Testis (tissue), 3 donors: Measurements from ENCODE around the gene TMEM198. TPM values are rescaled to one million over a fixed set of nuclear protein-coding genes. Genes with fewer than 3 reads are reported as not detected.

Experiments used
- DNase-seq: peaks from one replicate; pipeline ENCODE4 v3.0.0-alpha.2; 2019
- H3K27ac ChIP-seq, 2 donors: fragments of 200-600 bp; sonication (generic); one replicate each; pipeline ENCODE4 v1.5.1; 2019
- H3K27me3 ChIP-seq: fragments of 200-600 bp; sonication (generic); one replicate; pipeline ENCODE4 v1.5.1; 2019
- H3K36me3 ChIP-seq: fragments of 200-600 bp; sonication (generic); one replicate; pipeline ENCODE4 v1.5.1; 2017; ENCODE audit warnings: low read depth; ENCODE audit errors: missing control alignments
- H3K4me1 ChIP-seq: fragments of 200-600 bp; sonication (generic); one replicate; pipeline ENCODE4 v1.5.1; 2019
- H3K4me3 ChIP-seq, 2 donors: fragments of 200-600 bp; sonication (generic); one replicate each; pipeline ENCODE4 v1.5.1; 2017 to 2019
- H3K9me3 ChIP-seq: fragments of 200-600 bp; sonication (generic); one replicate; pipeline ENCODE4 v1.5.1; 2017
- POLR2A ChIP-seq: fragments of 450-650 bp; IDR thresholded peaks from one replicate; pipeline ENCODE4 v1.6.1; 2017; ENCODE audit warnings: antibody characterized with exemption, mild to moderate bottlenecking, moderate library complexity
- WGBS, 2 donors: methylation state at CpG; one replicate each; pipeline ENCODE4 v1.1.5; 2018; 5-methylcytosine and 5-hydroxymethylcytosine counted together
- intact Hi-C: fragments of 100-400 bp; cut with DNase I; formaldehyde crosslinking; loops from one replicate; pipeline ENCODE4 v1.15.1; 2023; ENCODE audit warnings: low total_unique reads
- polyA plus RNA-seq: library from polyadenylated mRNA; stranded (reverse); fragments of 350-450 nt; fragmentation: Illumina TruSeq; extraction: RNeasy Lipid Tissue Mini Kit (QIAGEN cat#74804); gene quantifications from one replicate; pipeline ENCODE4 v1.2.3, GENCODE V29; 2014; ENCODE audit warnings: low read depth, low replicate concordance; ENCODE audit not compliant: insufficient read depth
- total RNA-seq, 2 donors: library from RNA; depleted of rRNA; stranded (reverse); fragments of >200 nt; gene quantifications; one replicate each; pipeline ENCODE4 v1.2.3, GENCODE V29; 2016
- TF ChIP-seq, protein P1 (sequence below), 3 experiments: fragments of 450-650 bp in 2 of 3; fragments of 200-600 bp in 1 of 3; sonication (generic) in 1 of 3; IDR thresholded peaks; one replicate each; pipeline ENCODE4 v1.5.1; 2016 to 2019; ENCODE audit warnings: antibody characterized with exemption in 3 of 3, mild to moderate bottlenecking in 2 of 3, moderate library complexity in 1 of 3

TMEM198 gene
- total and polyA plus RNA-seq, 3 donors from 2014 or later: 7.3 to 11.8 (median 11.3) TPM

DNA sequence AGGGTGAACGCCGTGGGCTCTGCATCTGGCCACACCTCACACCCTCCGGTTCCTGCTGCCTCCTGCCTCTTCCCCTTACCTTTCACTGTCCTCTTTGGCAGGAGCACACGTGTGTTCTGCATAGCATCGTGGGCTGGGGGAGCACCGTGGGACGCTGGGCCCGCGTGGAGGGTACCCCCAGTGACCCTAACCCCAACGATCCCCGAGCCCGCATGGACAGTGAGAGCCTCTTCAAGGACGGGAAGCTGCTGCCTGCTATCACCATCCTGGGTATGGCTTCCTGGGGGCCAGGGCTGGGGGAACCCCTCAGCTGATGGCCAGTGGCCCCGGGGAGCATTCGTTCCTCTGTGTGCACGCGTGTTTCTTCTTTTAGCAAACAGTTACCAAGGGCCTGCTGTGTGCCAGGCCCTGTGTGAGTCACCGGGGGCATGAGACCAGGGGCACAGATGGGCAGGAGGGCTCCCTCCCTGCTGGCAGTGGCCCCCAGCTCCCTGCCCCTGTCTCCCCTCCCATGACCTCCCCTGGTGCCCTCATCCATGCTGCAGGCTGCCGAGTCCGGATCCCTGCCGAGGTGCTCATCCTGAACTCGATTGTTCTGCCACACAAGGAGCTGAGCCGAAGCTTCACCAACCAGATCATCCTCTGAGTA lies 37.6 kb upstream of the TMEM198 start:
- intact Hi-C loops: no loop called here
- Histone ChIP-seq H3K4me3 (no peak overlapping the region), H3K4me1 (peaks cover 20% of the 10 kb centered on the region), H3K27ac (no peak overlapping the region), H3K9me3 (no peaks in the 10 kb centered on the region), H3K36me3 (no peaks in the 10 kb centered on the region), H3K27me3 (no peaks in the 10 kb centered on the region)
- WGBS, 2 donors: 80 to 90% methylated on average over 8 to 23 of the region's 23 CpGs
- TF ChIP-seq, protein P1, sequence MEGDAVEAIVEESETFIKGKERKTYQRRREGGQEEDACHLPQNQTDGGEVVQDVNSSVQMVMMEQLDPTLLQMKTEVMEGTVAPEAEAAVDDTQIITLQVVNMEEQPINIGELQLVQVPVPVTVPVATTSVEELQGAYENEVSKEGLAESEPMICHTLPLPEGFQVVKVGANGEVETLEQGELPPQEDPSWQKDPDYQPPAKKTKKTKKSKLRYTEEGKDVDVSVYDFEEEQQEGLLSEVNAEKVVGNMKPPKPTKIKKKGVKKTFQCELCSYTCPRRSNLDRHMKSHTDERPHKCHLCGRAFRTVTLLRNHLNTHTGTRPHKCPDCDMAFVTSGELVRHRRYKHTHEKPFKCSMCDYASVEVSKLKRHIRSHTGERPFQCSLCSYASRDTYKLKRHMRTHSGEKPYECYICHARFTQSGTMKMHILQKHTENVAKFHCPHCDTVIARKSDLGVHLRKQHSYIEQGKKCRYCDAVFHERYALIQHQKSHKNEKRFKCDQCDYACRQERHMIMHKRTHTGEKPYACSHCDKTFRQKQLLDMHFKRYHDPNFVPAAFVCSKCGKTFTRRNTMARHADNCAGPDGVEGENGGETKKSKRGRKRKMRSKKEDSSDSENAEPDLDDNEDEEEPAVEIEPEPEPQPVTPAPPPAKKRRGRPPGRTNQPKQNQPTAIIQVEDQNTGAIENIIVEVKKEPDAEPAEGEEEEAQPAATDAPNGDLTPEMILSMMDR (IDR thresholded peaks at IDR 0.05): no peak
- DNase-seq: no peak

DNA sequence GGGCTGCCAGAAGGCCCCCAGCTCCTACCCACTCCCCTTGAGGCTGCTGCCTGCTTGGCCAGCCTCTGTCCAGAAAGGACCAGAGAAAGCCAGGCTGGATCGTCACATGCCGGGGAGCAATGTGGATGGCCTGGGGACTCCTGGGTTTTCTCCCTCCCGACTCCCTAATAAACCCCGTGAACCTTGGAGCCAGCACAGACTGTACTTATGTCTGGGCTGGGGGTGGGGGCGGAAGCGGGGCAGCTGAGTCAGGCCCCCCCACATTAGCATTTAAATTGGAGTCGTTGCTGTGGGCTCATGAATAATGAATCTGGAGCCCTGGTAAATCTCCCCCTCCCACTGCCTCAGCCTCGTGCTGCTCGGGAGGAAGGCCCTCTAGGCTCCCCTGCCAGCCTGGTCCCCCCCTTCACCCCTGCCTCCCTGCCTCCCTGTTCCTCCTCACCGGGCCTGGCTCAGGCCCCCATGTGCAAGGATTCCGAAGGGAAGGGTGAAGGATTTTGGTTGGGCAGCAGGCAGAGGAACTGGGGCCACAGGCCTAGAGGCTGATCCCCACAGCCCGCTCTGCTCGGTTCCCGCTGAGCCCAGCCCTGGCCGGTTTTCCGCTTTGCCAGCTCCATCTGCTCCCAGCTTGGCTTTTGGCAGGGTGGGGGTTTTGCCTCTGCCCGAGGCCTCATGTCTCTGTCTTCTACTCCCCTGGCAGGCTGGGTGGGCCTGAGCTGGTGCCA lies 36.9 kb upstream of the TMEM198 start:
- Histone ChIP-seq H3K27ac (no peak overlapping the region), H3K27me3 (no peaks in the 10 kb centered on the region), H3K4me3 (no peak overlapping the region), H3K36me3 (no peaks in the 10 kb centered on the region), H3K9me3 (no peaks in the 10 kb centered on the region), H3K4me1 (peaks cover 20% of the 10 kb centered on the region)
- TF ChIP-seq, protein P1 (IDR thresholded peaks at IDR 0.05): no peak
- TF ChIP-seq POLR2A: no peak
- 82 to 88% methylated on average over 13 to 17 of the region's 17 CpGs for WGBS, 2 donors
- no peak for DNase-seq
- intact Hi-C loops: no loop called here

DNA sequence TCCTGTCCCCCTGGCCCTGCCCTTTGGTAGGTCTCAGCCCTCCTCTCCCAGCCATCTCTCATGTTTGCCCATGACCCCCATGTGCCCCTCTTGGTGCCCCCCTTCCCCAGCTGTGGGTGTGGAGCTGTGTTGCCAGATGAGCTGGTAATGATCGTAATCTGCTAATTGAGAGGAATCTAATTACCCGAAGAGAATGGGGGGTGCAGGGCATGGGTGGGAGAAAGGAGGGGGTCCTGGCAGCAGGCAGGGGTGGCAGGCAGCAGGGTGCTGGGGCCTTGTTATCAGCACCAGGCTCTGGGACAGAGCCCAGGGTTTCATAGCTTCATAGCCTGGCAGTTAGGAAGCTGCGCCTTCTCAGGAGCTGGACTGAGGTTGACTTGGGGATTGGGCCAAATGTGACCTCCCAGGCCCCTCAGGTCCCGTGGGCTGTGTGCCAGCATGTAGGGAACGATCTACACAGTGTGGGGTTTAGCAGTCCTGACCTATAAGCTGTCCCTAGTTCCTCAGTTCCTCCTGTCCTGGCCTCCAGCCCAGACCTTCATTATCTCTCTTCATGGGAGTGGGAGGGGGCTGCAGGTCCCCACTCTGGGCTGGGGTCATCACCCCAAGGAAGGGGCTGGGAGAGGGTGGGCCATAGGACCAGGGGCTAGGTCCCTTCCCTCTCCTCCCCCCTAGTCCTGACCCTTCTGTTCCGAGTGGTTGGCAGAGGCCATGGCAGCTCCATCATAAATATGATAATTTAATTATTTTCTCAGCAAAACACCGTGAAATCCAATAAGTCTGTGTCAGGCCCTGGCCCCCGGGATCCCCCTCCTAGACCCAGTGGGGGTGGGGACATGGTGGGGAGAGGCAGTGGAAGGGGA lies 36.0 kb upstream of the TMEM198 start:
- H3K4me3 ChIP-seq: no peak overlapping the region
- no peak for DNase-seq
- no peaks in the 10 kb centered on the region for H3K27me3 ChIP-seq
- TF ChIP-seq, protein P1 (IDR thresholded peaks at IDR 0.05): no peak
- TF ChIP-seq POLR2A: no peak
- 55 to 75% methylated on average over 8 of the region's 8 CpGs for WGBS, 2 donors
- H3K4me1 ChIP-seq: peaks cover 20% of the 10 kb centered on the region
- H3K9me3 ChIP-seq: no peaks in the 10 kb centered on the region
- H3K27ac ChIP-seq: no peak overlapping the region
- H3K36me3 ChIP-seq: no peaks in the 10 kb centered on the region
- intact Hi-C loops: no loop called here

DNA sequence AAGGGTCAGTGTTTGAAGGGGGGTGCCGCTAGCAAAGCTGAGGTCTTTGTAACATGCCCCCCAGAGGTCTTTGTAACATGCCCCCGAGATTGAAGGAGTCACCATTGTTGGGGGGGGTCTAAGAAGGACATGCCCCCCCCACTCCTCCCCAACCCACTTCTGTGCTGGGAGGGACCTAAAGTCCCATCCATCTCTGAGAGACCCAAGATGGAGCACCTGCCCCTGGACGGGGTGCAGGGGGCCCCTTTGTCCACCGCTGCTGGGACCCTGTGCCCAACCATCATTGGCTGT lies 35.4 kb upstream of the TMEM198 start:
- no peaks in the 10 kb centered on the region for H3K36me3 ChIP-seq
- intact Hi-C loops: no loop called here
- no peaks in the 10 kb centered on the region for H3K27me3 ChIP-seq
- no peak for DNase-seq
- H3K4me1 ChIP-seq: peaks cover 20% of the 10 kb centered on the region
- WGBS, 2 donors: 64 to 84% methylated on average over 3 to 4 of the region's 4 CpGs
- no peak overlapping the region for H3K27ac ChIP-seq
- H3K4me3 ChIP-seq: no peak overlapping the region
- H3K9me3 ChIP-seq: no peaks in the 10 kb centered on the region
- no peak for TF ChIP-seq POLR2A
- TF ChIP-seq, protein P1 (IDR thresholded peaks at IDR 0.05): no peak
